Activated CD4-positive, alpha-beta T cell treated with anti-CD3 and anti-CD28 coated beads, Interleukin-2, amount 10 ng/mL, durations not matched to agents 7 days and 5 days (primary cell): ENCODE measurements around the gene GAB1. TPM values are rescaled to one million over a fixed set of nuclear protein-coding genes. Genes with fewer than 3 reads are reported as not detected.

Experiments used
- CTCF ChIA-PET: fragments of 350-600 bp; sonication (Branson Sonifier 250); formaldehyde crosslinking; loops from one replicate; lab custom pipeline; 2021; ENCODE audit warnings: antibody characterized with exemption; lab: Charles Lee
- POLR2A ChIA-PET: fragments of 350-600 bp; sonication (Branson Sonifier 250); formaldehyde crosslinking; loops from one replicate; lab custom pipeline; 2021; ENCODE audit warnings: antibody characterized with exemption; lab: Charles Lee
- DNase-seq: peaks from one replicate; pipeline ENCODE4 v3.0.0-alpha.2; 2020
- H3K27ac Mint-ChIP-seq: one replicate; pipeline ENCODE4 v1.8.0; 2021; ENCODE audit warnings: mild to moderate bottlenecking, moderate library complexity, mixed read lengths
- H3K27me3 Mint-ChIP-seq: one replicate; pipeline ENCODE4 v1.8.0; 2021; ENCODE audit warnings: mixed read lengths
- H3K36me3 Mint-ChIP-seq: one replicate; pipeline ENCODE4 v1.8.0; 2021; ENCODE audit warnings: low read depth, mixed read lengths
- H3K4me1 Mint-ChIP-seq: one replicate; pipeline ENCODE4 v1.8.0; 2021; ENCODE audit warnings: mixed read lengths
- H3K4me3 Mint-ChIP-seq: one replicate; pipeline ENCODE4 v1.8.0; 2021; ENCODE audit warnings: mild to moderate bottlenecking, moderate library complexity, mixed read lengths
- H3K9me3 Mint-ChIP-seq: one replicate; pipeline ENCODE4 v1.8.0; 2021; ENCODE audit warnings: mixed read lengths
- total RNA-seq, 2 experiments: library from RNA; stranded (reverse); gene quantifications; one replicate each; pipeline ENCODE4 v1.2.3, GENCODE V29; 2021

The GAB1 gene
- under 1 TPM; 0.60 to 0.75 TPM for total RNA-seq

GRCh38 chr4:143336781-143337599 is at the start of gene GAB1:
Gene GAB1 (plus strand): TSS chr4:143336876. CDS start chr4:143337189, 313 bp downstream.
- peaks cover 55% of the 10 kb centered on the region for H3K27me3 Mint-ChIP-seq
- H3K4me1 Mint-ChIP-seq = peaks cover 11% of the 10 kb centered on the region
- DNase-seq = peak; percentile 29
- POLR2A ChIA-PET = no interaction called here
- no peaks in the 10 kb centered on the region for H3K36me3 Mint-ChIP-seq
- H3K9me3 Mint-ChIP-seq = no peaks in the 10 kb centered on the region
- CTCF ChIA-PET = interaction anchor here (0.7 to 1.0 kb wide), 2 partner anchors 13 to 18 kb away, joined by 3 read pairs; no protein-coding TSS in a partner anchor
- peak within 1 kb of the TSS; percentile 83 for H3K4me3 Mint-ChIP-seq
- H3K27ac Mint-ChIP-seq = no peak within 1 kb of the TSS

DNA sequence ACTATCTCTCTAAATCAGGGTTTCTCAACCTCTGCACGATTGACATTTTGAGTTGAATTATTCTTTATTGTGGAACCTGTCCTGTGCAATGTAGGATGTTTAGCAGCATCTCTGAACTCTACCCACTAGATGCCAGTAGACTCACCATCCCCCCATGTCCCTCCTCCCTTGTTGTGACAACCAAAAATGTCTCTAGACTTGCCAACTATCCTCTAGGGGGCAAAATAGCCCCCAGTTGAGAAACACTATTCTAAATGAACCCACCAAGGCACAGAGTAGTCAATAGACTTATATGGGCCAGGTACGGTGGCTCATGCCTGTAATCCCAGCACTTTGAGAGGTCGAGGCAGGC is 49.1 kb upstream of the GAB1 start:
- H3K36me3 Mint-ChIP-seq = no peaks in the 10 kb centered on the region
- H3K27ac Mint-ChIP-seq = no peak overlapping the region
- ChIA-PET POLR2A (no interaction called here), CTCF (no interaction called here)
- no peak overlapping the region for H3K4me3 Mint-ChIP-seq
- peaks cover 6% of the 10 kb centered on the region for H3K27me3 Mint-ChIP-seq
- DNase-seq = no peak
- H3K4me1 Mint-ChIP-seq = no peaks in the 10 kb centered on the region
- no peaks in the 10 kb centered on the region for H3K9me3 Mint-ChIP-seq

DNA sequence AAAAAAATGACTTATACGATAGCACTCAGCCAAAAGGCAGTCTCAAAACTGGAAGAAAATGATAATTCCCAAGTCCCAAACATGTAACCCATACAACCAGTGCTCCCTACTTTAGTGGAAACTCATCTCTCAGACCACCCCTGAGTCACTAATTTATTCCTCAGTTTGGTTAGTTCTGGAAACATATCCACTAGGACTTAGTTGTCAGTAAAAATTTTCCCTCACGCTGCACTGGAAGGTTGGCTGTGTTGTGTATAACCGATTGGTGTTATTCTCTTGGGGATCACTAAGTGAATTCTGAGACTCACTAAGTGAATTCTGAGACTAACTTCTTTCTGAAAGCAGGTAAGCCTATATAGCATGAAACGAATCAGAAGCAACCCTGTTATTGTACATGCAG is 48.5 kb upstream of the GAB1 start:
- Mint-ChIP-seq H3K27ac (no peak overlapping the region), H3K4me1 (no peaks in the 10 kb centered on the region), H3K27me3 (peaks cover 6% of the 10 kb centered on the region), H3K36me3 (no peaks in the 10 kb centered on the region), H3K4me3 (no peak overlapping the region), H3K9me3 (no peaks in the 10 kb centered on the region)
- no peak for DNase-seq
- CTCF ChIA-PET = no interaction called here
- POLR2A ChIA-PET = no interaction called here

GRCh38 chr4:143289370-143289769 is 47.3 kb upstream of the GAB1 start:
- no peaks in the 10 kb centered on the region for H3K4me1 Mint-ChIP-seq
- H3K9me3 Mint-ChIP-seq = no peaks in the 10 kb centered on the region
- POLR2A ChIA-PET = no interaction called here
- DNase-seq = no peak
- peaks cover 6% of the 10 kb centered on the region for H3K27me3 Mint-ChIP-seq
- H3K36me3 Mint-ChIP-seq = no peaks in the 10 kb centered on the region
- H3K27ac Mint-ChIP-seq = no peak overlapping the region
- CTCF ChIA-PET = no interaction called here
- H3K4me3 Mint-ChIP-seq = no peak overlapping the region

GRCh38 chr4:143291314-143291713 is 45.4 kb upstream of the GAB1 start:
- CTCF ChIA-PET = interaction anchor here (1.3 kb wide), 1 partner anchor 14 kb away, joined by 4 read pairs; no protein-coding TSS in a partner anchor
- no peaks in the 10 kb centered on the region for H3K36me3 Mint-ChIP-seq
- POLR2A ChIA-PET = no interaction called here
- no peaks in the 10 kb centered on the region for H3K9me3 Mint-ChIP-seq
- no peaks in the 10 kb centered on the region for H3K4me1 Mint-ChIP-seq
- DNase-seq = no peak
- H3K4me3 Mint-ChIP-seq = no peak overlapping the region
- peaks cover 2% of the 10 kb centered on the region for H3K27me3 Mint-ChIP-seq
- H3K27ac Mint-ChIP-seq = no peak overlapping the region

GRCh38 chr4:143292858-143293257 is 43.8 kb upstream of the GAB1 start:
- Mint-ChIP-seq H3K27me3 (no peaks in the 10 kb centered on the region), H3K9me3 (no peaks in the 10 kb centered on the region), H3K4me1 (no peaks in the 10 kb centered on the region), H3K36me3 (no peaks in the 10 kb centered on the region), H3K4me3 (no peak overlapping the region), H3K27ac (no peak overlapping the region)
- POLR2A ChIA-PET = no interaction called here
- no peak for DNase-seq
- CTCF ChIA-PET = no interaction called here

- Mint-ChIP-seq H3K36me3 (no peaks in the 10 kb centered on the region), H3K27ac (no peak overlapping the region), H3K27me3 (no peaks in the 10 kb centered on the region), H3K4me3 (no peak overlapping the region), H3K4me1 (no peaks in the 10 kb centered on the region), H3K9me3 (no peaks in the 10 kb centered on the region)
- CTCF ChIA-PET = no interaction called here
- no peak for DNase-seq
- POLR2A ChIA-PET = no interaction called here
Measured at GRCh38 chr4:143294310-143294709, 42.4 kb upstream of the GAB1 start.

GRCh38 chr4:143294710-143295275 is 41.9 kb upstream of the GAB1 start:
- no peaks in the 10 kb centered on the region for H3K36me3 Mint-ChIP-seq
- DNase-seq = no peak
- CTCF ChIA-PET = no interaction called here
- H3K4me1 Mint-ChIP-seq = no peaks in the 10 kb centered on the region
- no peaks in the 10 kb centered on the region for H3K27me3 Mint-ChIP-seq
- no peak overlapping the region for H3K27ac Mint-ChIP-seq
- H3K9me3 Mint-ChIP-seq = no peaks in the 10 kb centered on the region
- POLR2A ChIA-PET = no interaction called here
- no peak overlapping the region for H3K4me3 Mint-ChIP-seq

- Mint-ChIP-seq H3K4me1 (no peaks in the 10 kb centered on the region), H3K27ac (no peak overlapping the region), H3K9me3 (no peaks in the 10 kb centered on the region), H3K4me3 (no peak overlapping the region), H3K36me3 (no peaks in the 10 kb centered on the region), H3K27me3 (no peaks in the 10 kb centered on the region)
- ChIA-PET CTCF (interaction anchor here (0.6 kb wide), 1 partner anchor 41 kb away, joined by 3 read pairs; no protein-coding TSS in a partner anchor), POLR2A (interaction anchor here (0.7 kb wide), 1 partner anchor 39 kb away, joined by 5 read pairs; no protein-coding TSS in a partner anchor)
- no peak for DNase-seq
Measured at GRCh38 chr4:143296397-143297067, 40.1 kb upstream of the GAB1 start.

DNA sequence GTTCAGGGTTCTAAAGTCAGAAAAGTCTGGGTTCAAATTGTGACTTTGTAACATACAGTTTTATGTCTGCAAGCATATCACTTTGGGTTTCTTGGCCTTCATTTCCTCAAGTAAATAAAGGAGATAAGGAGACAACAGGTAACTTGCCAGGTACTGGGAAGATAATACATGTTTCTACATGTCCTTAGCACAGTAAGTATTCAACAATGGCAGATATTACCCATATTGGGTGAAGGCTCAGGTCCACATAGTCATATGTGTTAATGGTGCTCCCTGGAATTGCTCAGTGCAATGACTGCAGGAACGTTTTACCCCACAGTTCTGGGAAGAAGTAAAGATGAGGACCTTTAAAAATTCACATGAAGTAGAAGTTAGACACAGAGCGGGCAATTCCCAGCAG is 35.8 kb upstream of the GAB1 start:
- Mint-ChIP-seq H3K4me1 (no peaks in the 10 kb centered on the region), H3K4me3 (no peak overlapping the region), H3K36me3 (no peaks in the 10 kb centered on the region), H3K27me3 (no peaks in the 10 kb centered on the region), H3K27ac (no peak overlapping the region), H3K9me3 (no peaks in the 10 kb centered on the region)
- ChIA-PET POLR2A (no interaction called here), CTCF (no interaction called here)
- no peak for DNase-seq

- H3K4me3 Mint-ChIP-seq = no peak overlapping the region
- no peaks in the 10 kb centered on the region for H3K4me1 Mint-ChIP-seq
- no peak for DNase-seq
- H3K27me3 Mint-ChIP-seq = no peaks in the 10 kb centered on the region
- no peaks in the 10 kb centered on the region for H3K36me3 Mint-ChIP-seq
- no peaks in the 10 kb centered on the region for H3K9me3 Mint-ChIP-seq
- POLR2A ChIA-PET = no interaction called here
- CTCF ChIA-PET = no interaction called here
- no peak overlapping the region for H3K27ac Mint-ChIP-seq
Measured at GRCh38 chr4:143302536-143302935, 34.1 kb upstream of the GAB1 start.

DNA sequence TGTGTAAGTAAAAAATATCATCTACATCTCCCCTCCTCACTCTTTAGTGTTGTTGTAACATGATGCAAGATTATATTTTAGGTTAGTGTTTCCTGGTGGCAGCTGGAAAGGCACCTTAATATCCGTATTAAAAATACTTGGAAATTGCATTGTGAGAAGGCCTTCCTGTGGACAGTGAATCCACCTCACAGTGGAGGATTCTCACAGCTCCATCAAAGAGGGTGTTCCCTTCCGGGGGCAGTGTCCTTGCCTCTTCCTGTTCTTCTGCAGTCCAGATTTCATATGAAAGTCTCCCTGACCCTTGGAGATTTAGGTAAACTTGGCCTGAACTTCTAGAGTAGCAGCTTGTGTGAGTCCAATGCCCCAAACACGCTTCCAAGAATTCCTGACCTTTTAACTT is 29.9 kb upstream of the GAB1 start:
- ChIA-PET POLR2A (no interaction called here), CTCF (no interaction called here)

GRCh38 chr4:143307531-143307930 is 29.1 kb upstream of the GAB1 start:
- Mint-ChIP-seq H3K4me1 (no peaks in the 10 kb centered on the region), H3K9me3 (no peaks in the 10 kb centered on the region), H3K4me3 (no peak overlapping the region), H3K27me3 (no peaks in the 10 kb centered on the region), H3K36me3 (no peaks in the 10 kb centered on the region), H3K27ac (no peak overlapping the region)
- no peak for DNase-seq
- CTCF ChIA-PET = no interaction called here
- POLR2A ChIA-PET = no interaction called here

More for the DNA sequence above, 29.9 kb upstream of the GAB1 start:
- Mint-ChIP-seq H3K27ac (no peak overlapping the region), H3K36me3 (no peaks in the 10 kb centered on the region), H3K4me1 (no peaks in the 10 kb centered on the region), H3K9me3 (no peaks in the 10 kb centered on the region), H3K4me3 (no peak overlapping the region), H3K27me3 (no peaks in the 10 kb centered on the region)
- no peak for DNase-seq
